Fibroblast of lung (primary cell): ENCODE results near the gene ICAM3. TPM values are rescaled to one million over a fixed set of nuclear protein-coding genes. Genes with fewer than 3 reads are reported as not detected.

ENCODE experiments used
- DNase-seq, 2 donors: peaks; one replicate each; pipeline versions ENCODE4 v3.0.0 to v3.0.0-alpha.2; 2010; ENCODE audit warnings: low read depth in 2 of 2
- H2AFZ ChIP-seq: 2 replicates; pipeline ENCODE4 v1.5.1; 2012; ENCODE audit warnings: low read length, control low read depth, inconsistent platforms
- H3K27ac ChIP-seq: 2 replicates; pipeline ENCODE4 v1.5.1; 2011; ENCODE audit warnings: low read length, control low read depth; ENCODE audit not compliant: insufficient read depth
- H3K27me3 ChIP-seq: 2 replicates; pipeline ENCODE4 v1.5.1; 2011; ENCODE audit warnings: mild to moderate bottlenecking, low read length; ENCODE audit not compliant: control insufficient read depth, insufficient read depth
- H3K36me3 ChIP-seq: 2 replicates; pipeline ENCODE4 v1.5.1; 2011; ENCODE audit warnings: low read length; ENCODE audit not compliant: control insufficient read depth, insufficient read depth
- H3K4me1 ChIP-seq: 2 replicates; pipeline ENCODE4 v1.5.1; 2011; ENCODE audit warnings: low read length; ENCODE audit not compliant: control insufficient read depth, insufficient read depth; ENCODE audit errors: extremely low read depth
- H3K4me2 ChIP-seq: 2 replicates; pipeline ENCODE4 v1.5.1; 2011; ENCODE audit warnings: low read length, control low read depth; ENCODE audit not compliant: insufficient read depth; ENCODE audit errors: extremely low read depth
- H3K4me3 ChIP-seq, 4 experiments: fragments of 200-600 bp in 1 of 4; sonication (generic) in 1 of 4; replicated peaks in 1 of 4; 2 replicates each; pipeline ENCODE4 v1.5.1; 2011 to 2016; ENCODE audit warnings: low read length in 4 of 4, low read depth in 3 of 4, mild to moderate bottlenecking in 3 of 4, control low read depth in 2 of 4, inconsistent platforms in 1 of 4, mixed read lengths in 1 of 4; ENCODE audit not compliant: insufficient read depth in 1 of 4; ENCODE audit errors: control extremely low read depth in 1 of 4
- H3K79me2 ChIP-seq: 2 replicates; pipeline ENCODE4 v1.5.1; 2012; ENCODE audit warnings: mild to moderate bottlenecking, low read length, inconsistent platforms; ENCODE audit not compliant: control insufficient read depth, insufficient read depth
- H3K9ac ChIP-seq: 2 replicates; pipeline ENCODE4 v1.5.1; 2011; ENCODE audit warnings: mild to moderate bottlenecking, low read length, control low read depth; ENCODE audit not compliant: insufficient read depth
- H3K9me3 ChIP-seq: 2 replicates; pipeline ENCODE4 v1.5.1; 2012; ENCODE audit warnings: low read depth, low read length; ENCODE audit not compliant: control insufficient read depth, insufficient read depth
- H4K20me1 ChIP-seq: 2 replicates; pipeline ENCODE4 v1.5.1; 2011; ENCODE audit warnings: low read length; ENCODE audit not compliant: control insufficient read depth, insufficient read depth; ENCODE audit errors: extremely low read depth
- EZH2 ChIP-seq: IDR thresholded peaks from 2 replicates; pipeline ENCODE4 v1.5.1; 2012; ENCODE audit warnings: low read length, control low read depth, mild to moderate bottlenecking; ENCODE audit errors: missing control alignments
- polyA plus RNA-seq, 2 donors: library from polyadenylated mRNA; depleted of rRNA in 1 of 2; stranded (reverse) in 1 of 2; unstranded in 1 of 2; fragments of >200 nt; gene quantifications; 2 replicates each; pipeline ENCODE4 v1.2.1, GENCODE V29; 2011 to 2012; ENCODE audit warnings: missing spikeins in 1 of 2
- total RNA-seq: library from RNA; depleted of rRNA; stranded (reverse); fragments of >200 nt; gene quantifications from 2 replicates; pipeline ENCODE4 v1.2.1, GENCODE V29; 2014
- TF ChIP-seq, protein P1 (sequence below), 2 donors: IDR thresholded peaks in 1 of 2; conservative IDR thresholded peaks in 1 of 2; 1 replicate in 1 of 2; 2 replicates in 1 of 2; pipeline ENCODE4 v1.5.1; 2011 to 2012; ENCODE audit warnings: low read length in 2 of 2, control low read depth in 1 of 2, inconsistent platforms in 1 of 2, low read depth in 1 of 2, mild to moderate bottlenecking in 1 of 2

Gene ICAM3
- total and polyA plus RNA-seq, 2 donors (not counting 1 experiment from before 2014, with no cell fraction given): 4.3 to 4.5 TPM

DNA sequence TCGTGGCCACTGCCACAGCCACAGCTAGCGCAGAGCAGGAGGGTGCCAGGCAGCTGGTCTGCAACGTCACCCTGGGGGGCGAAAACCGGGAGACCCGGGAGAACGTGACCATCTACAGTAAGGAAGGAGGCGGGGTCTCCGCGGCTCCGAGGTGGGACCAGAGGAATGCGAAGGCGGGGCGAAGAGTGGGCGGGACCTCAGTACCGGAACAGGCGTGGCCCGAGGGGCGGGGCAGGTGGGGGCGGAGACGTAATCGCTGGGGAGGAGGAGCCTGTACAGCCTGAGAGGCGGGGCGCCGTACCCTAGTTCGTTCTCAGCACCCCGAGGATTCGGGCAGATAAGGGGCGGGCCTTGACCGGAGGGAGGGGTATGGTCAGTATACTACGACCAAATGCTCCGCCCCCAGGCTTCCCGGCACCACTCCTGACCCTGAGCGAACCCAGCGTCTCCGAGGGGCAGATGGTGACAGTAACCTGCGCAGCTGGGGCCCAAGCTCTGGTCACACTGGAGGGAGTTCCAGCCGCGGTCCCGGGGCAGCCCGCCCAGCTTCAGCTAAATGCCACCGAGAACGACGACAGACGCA lies 47.1 kb downstream of the ICAM3 start:
- H4K20me1 ChIP-seq: no peaks in the 10 kb centered on the region
- H3K4me2 ChIP-seq: peak overlapping the region; percentile 93
- TF ChIP-seq EZH2: no peak
- no peaks in the 10 kb centered on the region for H3K79me2 ChIP-seq
- H3K27ac ChIP-seq: no peak overlapping the region
- peaks cover 13% of the 10 kb centered on the region for H3K4me1 ChIP-seq
- no peak overlapping the region for H3K9ac ChIP-seq
- H3K27me3 ChIP-seq: peaks cover 55% of the 10 kb centered on the region
- no peaks in the 10 kb centered on the region for H3K36me3 ChIP-seq
- H2AFZ ChIP-seq: peak overlapping the region; percentile 36
- peak in 1 of 2 donors; percentile 59 for DNase-seq
- H3K9me3 ChIP-seq: no peaks in the 10 kb centered on the region
- H3K4me3 ChIP-seq: peak overlapping the region; percentile 47 to 60 (median 56)

DNA sequence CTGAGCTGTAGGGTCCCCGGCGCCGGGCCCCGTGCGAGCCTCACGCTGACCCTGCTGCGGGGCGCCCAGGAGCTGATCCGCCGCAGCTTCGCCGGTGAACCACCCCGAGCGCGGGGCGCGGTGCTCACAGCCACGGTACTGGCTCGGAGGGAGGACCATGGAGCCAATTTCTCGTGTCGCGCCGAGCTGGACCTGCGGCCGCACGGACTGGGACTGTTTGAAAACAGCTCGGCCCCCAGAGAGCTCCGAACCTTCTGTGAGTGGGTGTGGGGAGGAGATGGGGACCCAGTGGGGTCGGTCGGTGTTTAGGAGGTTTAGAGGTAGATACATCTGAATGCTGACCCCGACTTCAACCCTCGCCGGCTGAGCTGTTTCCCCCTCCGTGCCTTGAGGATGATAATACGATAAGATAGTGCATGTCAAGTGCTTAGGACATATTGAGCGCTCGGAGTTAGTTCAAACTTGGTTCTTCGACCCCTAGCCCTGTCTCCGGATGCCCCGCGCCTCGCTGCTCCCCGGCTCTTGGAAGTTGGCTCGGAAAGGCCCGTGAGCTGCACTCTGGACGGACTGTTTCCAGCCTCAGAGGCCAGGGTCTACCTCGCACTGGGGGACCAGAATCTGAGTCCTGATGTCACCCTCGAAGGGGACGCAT lies 47.7 kb downstream of the ICAM3 start:
- H3K9me3 ChIP-seq: no peaks in the 10 kb centered on the region
- peak overlapping the region; percentile 47 to 60 (median 56) for H3K4me3 ChIP-seq
- no peak overlapping the region for H3K9ac ChIP-seq
- peak overlapping the region; percentile 93 for H3K4me2 ChIP-seq
- H3K27me3 ChIP-seq: peaks cover 55% of the 10 kb centered on the region
- no peaks in the 10 kb centered on the region for H3K79me2 ChIP-seq
- H3K4me1 ChIP-seq: peaks cover 13% of the 10 kb centered on the region
- DNase-seq: no peak
- peak overlapping the region; percentile 36 for H2AFZ ChIP-seq
- H3K27ac ChIP-seq: no peak overlapping the region
- TF ChIP-seq, protein P1, sequence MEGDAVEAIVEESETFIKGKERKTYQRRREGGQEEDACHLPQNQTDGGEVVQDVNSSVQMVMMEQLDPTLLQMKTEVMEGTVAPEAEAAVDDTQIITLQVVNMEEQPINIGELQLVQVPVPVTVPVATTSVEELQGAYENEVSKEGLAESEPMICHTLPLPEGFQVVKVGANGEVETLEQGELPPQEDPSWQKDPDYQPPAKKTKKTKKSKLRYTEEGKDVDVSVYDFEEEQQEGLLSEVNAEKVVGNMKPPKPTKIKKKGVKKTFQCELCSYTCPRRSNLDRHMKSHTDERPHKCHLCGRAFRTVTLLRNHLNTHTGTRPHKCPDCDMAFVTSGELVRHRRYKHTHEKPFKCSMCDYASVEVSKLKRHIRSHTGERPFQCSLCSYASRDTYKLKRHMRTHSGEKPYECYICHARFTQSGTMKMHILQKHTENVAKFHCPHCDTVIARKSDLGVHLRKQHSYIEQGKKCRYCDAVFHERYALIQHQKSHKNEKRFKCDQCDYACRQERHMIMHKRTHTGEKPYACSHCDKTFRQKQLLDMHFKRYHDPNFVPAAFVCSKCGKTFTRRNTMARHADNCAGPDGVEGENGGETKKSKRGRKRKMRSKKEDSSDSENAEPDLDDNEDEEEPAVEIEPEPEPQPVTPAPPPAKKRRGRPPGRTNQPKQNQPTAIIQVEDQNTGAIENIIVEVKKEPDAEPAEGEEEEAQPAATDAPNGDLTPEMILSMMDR (conservative IDR thresholded peaks at IDR 0.05 in 1 of 2, IDR thresholded peaks at IDR 0.05 in 1 of 2; ENCODE audit: low read depth in 1 of 2, low read length in 2 of 2): no peak
- TF ChIP-seq EZH2: peak; percentile 54
- H3K36me3 ChIP-seq: no peaks in the 10 kb centered on the region
- H4K20me1 ChIP-seq: no peaks in the 10 kb centered on the region

- no peaks in the 10 kb centered on the region for H3K79me2 ChIP-seq
- no peak for TF ChIP-seq EZH2
- TF ChIP-seq, protein P1 (conservative IDR thresholded peaks at IDR 0.05 in 1 of 2, IDR thresholded peaks at IDR 0.05 in 1 of 2; ENCODE audit: low read depth in 1 of 2, low read length in 2 of 2): no peak
- peak overlapping the region; percentile 7 for H3K9ac ChIP-seq
- no peaks in the 10 kb centered on the region for H3K36me3 ChIP-seq
- peaks cover 53% of the 10 kb centered on the region for H3K27me3 ChIP-seq
- H3K27ac ChIP-seq: no peak overlapping the region
- no peaks in the 10 kb centered on the region for H3K9me3 ChIP-seq
- H4K20me1 ChIP-seq: no peaks in the 10 kb centered on the region
- H2AFZ ChIP-seq: peak overlapping the region; percentile 21
- DNase-seq: peak in 1 of 2 donors; percentile 40
- H3K4me3 ChIP-seq: peak overlapping the region; percentile 47 to 60 (median 56)
- H3K4me1 ChIP-seq: peaks cover 13% of the 10 kb centered on the region
- H3K4me2 ChIP-seq: peak overlapping the region; percentile 93
Observed at GRCh38 chr19:10290876-10291553, 48.4 kb downstream of the ICAM3 start.
